D721Med (cell line): ENCODE measurements around the gene CD40.

Experiments
- DNase-seq: peaks from one replicate; pipeline ENCODE4 v3.0.0; 2011; ENCODE audit warnings: low spot score; ENCODE audit not compliant: insufficient read length
- FAIRE-seq: peaks from 2 replicates; lab custom pipeline; 2011; peaks lifted over from hg19 to GRCh38; lab: Jason Lieb, UNC
- CTCF ChIP-seq: IDR thresholded peaks from 2 replicates; pipeline ENCODE4 v1.5.1; 2012; ENCODE audit warnings: mild to moderate bottlenecking, control low read depth; ENCODE audit not compliant: insufficient read depth; ENCODE audit errors: missing control alignments

The CD40 gene

GRCh38 chr20:46156065-46156464, 38.0 kb downstream of the CD40 start:
- DNase-seq (no peak), FAIRE-seq (no peak)
- no peak for TF ChIP-seq CTCF

- FAIRE-seq = no peak
- TF ChIP-seq CTCF = no peak
- no peak for DNase-seq
These were observed 39.0 kb downstream of the CD40 start for GRCh38 chr20:46157076-46157592.

GRCh38 chr20:46157625-46158024, 39.5 kb downstream of the CD40 start:
- FAIRE-seq (no peak), DNase-seq (no peak)
- no peak for TF ChIP-seq CTCF

GRCh38 chr20:46158476-46158987, 40.4 kb downstream of the CD40 start:
- DNase-seq = peak; percentile 90
- TF ChIP-seq CTCF = no peak
- FAIRE-seq = no peak

- FAIRE-seq (no peak), DNase-seq (no peak)
- TF ChIP-seq CTCF = no peak
These were observed 41.2 kb downstream of the CD40 start for GRCh38 chr20:46159101-46159897.

GRCh38 chr20:46160661-46161060, 42.5 kb downstream of the CD40 start:
- FAIRE-seq (no peak), DNase-seq (no peak)
- TF ChIP-seq CTCF = no peak

GRCh38 chr20:46161921-46162320, 43.8 kb downstream of the CD40 start:
- DNase-seq = no peak
- no peak for TF ChIP-seq CTCF
- no peak for FAIRE-seq
